ENCODE measurements around the gene C3orf49.

DNA sequence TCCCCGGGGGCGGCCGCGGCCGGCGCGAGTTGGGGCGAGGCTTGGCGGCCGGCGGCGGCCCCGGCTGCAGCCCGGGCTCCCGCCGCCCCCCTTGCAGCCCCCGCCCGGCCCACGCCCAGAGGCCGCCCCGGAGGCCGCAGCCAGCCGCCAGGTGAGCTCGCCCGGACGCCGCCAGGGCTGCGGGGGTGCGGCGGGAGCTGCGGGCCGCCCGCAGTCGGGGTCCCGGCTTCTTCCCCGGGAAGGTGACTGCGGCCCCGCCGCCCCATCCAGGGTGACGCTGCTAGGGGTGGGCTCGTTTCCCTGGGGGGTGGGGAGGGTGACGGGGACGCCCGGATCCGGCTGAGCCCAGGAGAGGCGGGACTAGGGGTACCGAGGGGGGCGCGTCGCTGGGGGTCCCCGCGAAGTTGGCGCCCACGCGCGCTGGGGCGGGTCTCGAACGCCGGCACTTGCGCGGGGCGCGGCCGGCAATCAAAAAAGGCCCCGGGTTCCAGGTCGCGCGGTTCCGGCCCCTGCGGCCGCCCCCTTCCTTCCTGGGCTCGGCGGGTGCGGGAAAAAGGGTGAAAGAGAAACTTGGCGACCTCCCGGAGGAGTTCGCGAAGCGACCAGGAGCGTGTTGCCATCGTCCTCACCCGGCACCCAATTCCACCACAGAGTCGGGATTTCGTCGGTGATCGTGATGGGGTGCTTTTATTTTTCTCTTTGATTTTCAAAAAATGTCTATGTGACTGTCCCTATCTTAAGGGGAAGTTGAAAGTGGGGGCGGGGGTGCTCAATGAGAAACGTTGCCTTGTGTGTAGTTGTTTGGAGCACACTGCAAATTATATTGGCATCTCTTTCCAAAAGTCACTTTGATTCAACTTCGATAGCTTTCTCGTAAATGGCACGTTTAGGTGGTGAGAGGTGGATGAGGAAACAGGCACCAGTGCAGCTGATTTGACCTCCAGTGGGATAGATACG, 45.2 kb downstream of the C3orf49 start:
- TF ChIP-seq, protein P1, sequence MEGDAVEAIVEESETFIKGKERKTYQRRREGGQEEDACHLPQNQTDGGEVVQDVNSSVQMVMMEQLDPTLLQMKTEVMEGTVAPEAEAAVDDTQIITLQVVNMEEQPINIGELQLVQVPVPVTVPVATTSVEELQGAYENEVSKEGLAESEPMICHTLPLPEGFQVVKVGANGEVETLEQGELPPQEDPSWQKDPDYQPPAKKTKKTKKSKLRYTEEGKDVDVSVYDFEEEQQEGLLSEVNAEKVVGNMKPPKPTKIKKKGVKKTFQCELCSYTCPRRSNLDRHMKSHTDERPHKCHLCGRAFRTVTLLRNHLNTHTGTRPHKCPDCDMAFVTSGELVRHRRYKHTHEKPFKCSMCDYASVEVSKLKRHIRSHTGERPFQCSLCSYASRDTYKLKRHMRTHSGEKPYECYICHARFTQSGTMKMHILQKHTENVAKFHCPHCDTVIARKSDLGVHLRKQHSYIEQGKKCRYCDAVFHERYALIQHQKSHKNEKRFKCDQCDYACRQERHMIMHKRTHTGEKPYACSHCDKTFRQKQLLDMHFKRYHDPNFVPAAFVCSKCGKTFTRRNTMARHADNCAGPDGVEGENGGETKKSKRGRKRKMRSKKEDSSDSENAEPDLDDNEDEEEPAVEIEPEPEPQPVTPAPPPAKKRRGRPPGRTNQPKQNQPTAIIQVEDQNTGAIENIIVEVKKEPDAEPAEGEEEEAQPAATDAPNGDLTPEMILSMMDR (IDR thresholded peaks at IDR 0.05) = no peak
- no peak for TF ChIP-seq POLR2A (IDR thresholded peaks at IDR 0.05)

Data from uterus (tissue), 2 donors.